Ishikawa (cell line): ENCODE measurements around the gene INSL3.

Experiments
- EGR1 ChIP-seq: IDR thresholded peaks from 2 replicates; pipeline ENCODE4 v1.6.1; 2012
- EP300 ChIP-seq: IDR thresholded peaks from 2 replicates; pipeline ENCODE4 v1.6.1; 2012; ENCODE audit warnings: borderline replicate concordance
- RAD21 ChIP-seq: IDR thresholded peaks from 2 replicates; pipeline ENCODE4 v1.6.1; 2012; ENCODE audit warnings: low read depth
- TAF1 ChIP-seq: IDR thresholded peaks from 2 replicates; pipeline ENCODE4 v1.6.1; 2012; ENCODE audit warnings: low read depth, mild to moderate bottlenecking
- TEAD4 ChIP-seq: IDR thresholded peaks from 2 replicates; pipeline ENCODE4 v1.6.1; 2012

DNA sequence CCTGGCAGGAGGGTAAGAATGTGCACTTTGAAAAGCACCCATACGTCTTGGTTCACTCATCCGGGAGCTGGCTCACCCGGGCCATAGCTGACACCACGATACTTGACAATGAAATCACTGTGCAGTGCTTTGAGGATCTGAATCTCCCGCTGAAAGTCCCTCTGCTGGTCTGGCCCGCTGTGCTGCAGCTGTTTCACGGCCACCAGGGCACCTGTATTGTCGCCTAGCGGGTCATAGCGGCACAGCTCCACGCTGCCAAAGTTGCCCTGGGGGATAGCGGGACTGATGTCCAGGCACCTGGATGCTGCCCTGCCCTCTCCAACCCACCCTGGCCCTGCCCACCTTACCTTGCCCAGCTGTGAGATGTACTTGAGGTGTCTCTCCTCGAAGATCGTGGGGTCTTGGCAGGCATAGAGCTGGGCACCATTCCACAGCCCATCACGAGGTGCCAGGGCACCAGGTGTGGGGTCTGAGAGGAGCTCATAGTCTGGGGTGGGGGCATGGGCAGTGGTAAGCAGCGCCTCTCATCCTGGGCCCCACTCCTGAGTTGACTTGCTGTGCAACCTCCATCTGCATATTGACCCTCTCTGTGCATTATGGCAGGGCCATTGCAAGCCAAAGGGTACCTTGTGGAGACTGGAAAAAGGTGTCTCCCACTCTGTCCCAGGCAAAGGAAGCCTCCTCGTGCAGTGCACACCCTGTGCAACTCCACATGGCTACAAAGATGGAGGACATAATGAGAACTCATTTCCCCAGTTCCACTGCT is 11.3 kb upstream of the INSL3 start:
- no peak for TF ChIP-seq EP300
- no peak for TF ChIP-seq TAF1
- TF ChIP-seq RAD21: no peak
- TF ChIP-seq EGR1: no peak
- no peak for TF ChIP-seq TEAD4
